GM12865 (cell line): ENCODE data around the gene CEPT1.
A peak's percentile ranks its signal among the peaks of the same experiment; 100 is the strongest.

Experiments
- DNase-seq: peaks from one replicate; pipeline ENCODE4 v3.0.0; 2010; ENCODE audit warnings: low read depth
- H3K4me3 ChIP-seq: 2 replicates; pipeline ENCODE4 v1.5.1; 2011; ENCODE audit warnings: mild to moderate bottlenecking, low read depth, low read length, control low read depth
- TF ChIP-seq, protein P1 (sequence below): IDR thresholded peaks from 2 replicates; pipeline ENCODE4 v1.5.1; 2011; ENCODE audit warnings: low read length, control low read depth, low read depth, inconsistent platforms; ENCODE audit not compliant: insufficient read depth; ENCODE audit errors: missing control alignments

Gene CEPT1

DNA sequence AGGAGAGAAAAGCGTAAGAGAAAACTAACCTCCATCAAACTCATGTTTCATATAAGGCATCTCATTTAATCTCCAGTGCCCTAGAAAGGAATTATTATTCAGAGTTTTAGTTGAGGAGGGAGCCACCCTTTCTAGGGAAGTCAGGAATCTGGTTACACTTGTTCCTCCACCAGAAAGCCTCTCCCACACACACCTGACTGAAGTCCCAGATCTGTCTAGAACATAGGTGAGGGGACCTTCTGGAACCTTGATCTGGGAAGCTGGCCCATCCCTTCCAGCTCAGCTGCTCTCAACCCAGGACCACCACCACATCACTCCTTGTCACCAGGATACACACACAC, 62.3 kb downstream of the CEPT1 start:
- peak overlapping the region; percentile 74 for H3K4me3 ChIP-seq
- DNase-seq = no peak
- TF ChIP-seq, protein P1, sequence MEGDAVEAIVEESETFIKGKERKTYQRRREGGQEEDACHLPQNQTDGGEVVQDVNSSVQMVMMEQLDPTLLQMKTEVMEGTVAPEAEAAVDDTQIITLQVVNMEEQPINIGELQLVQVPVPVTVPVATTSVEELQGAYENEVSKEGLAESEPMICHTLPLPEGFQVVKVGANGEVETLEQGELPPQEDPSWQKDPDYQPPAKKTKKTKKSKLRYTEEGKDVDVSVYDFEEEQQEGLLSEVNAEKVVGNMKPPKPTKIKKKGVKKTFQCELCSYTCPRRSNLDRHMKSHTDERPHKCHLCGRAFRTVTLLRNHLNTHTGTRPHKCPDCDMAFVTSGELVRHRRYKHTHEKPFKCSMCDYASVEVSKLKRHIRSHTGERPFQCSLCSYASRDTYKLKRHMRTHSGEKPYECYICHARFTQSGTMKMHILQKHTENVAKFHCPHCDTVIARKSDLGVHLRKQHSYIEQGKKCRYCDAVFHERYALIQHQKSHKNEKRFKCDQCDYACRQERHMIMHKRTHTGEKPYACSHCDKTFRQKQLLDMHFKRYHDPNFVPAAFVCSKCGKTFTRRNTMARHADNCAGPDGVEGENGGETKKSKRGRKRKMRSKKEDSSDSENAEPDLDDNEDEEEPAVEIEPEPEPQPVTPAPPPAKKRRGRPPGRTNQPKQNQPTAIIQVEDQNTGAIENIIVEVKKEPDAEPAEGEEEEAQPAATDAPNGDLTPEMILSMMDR = no peak

DNA sequence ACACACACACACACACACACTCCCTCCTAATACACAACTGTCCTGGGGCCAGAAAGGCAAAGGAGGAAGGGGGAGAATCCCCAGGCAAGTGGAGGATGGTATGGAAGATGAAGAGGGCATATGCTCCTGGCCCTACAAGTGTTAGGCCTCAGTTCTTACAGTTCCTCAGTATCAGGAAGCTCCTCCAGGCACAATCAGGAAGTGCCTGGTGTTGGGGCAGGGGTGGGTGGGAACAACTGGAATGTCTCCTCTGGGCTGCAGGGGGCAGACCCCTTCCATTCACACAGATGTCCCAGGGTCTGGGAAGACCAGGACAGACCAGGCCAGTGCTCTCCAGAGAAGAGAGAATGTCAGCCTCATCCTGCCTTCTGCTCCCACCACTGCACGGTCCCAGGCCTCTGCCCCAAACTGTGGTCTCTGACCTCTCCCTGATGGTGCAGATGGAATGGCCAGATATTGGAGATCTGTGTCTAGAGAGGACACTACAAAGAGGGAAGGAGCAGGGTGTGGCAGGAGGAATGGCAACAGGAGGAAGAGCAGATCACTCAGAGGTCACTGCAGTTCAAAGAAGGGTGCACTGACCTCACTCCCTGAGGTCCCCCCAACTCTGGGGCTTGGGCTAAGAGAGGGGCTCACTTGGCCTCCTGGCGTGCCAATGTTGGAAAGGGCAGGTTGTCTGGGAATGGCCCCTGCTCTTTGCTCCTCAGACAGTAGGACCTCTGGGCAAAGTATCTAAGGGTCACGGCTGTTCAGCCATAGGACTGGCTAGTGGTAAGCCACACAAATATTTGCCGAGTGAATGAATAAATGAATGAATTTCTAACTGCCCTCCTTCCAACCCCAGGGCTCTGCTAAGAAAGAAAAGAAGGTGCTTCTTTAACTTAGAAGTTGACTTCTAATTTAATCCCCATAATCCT, 62.9 kb downstream of the CEPT1 start:
- DNase-seq = peak; percentile 68
- H3K4me3 ChIP-seq = peak overlapping the region; percentile 74
- TF ChIP-seq, protein P1 = peak; percentile 15

DNA sequence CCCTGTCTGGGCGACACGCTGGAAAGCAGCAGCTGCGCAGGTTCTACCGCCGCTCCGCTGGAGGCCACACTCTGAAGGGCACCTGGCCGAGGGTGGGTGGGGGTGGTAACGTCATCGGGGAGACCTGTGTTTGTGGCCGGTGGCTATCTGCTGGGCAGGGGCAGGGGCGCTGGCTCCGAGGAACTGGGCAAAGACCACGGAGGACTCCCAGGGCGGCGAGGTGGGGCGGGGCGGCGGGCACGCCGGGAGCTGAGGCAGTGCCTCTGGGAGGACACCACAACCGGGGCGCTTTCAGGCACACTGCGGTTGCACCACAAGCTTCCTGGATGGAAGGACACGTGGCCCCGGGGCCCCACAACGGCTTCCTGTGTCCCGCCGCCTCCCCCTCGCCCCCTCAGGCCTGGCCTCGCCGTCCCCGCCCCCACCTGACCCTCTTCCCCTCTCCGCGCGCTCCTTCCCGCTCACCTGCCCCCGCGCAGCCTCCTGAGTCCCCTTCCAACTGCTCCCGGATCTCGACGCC, 63.7 kb downstream of the CEPT1 start:
- peak; percentile 98 for DNase-seq
- H3K4me3 ChIP-seq = peak overlapping the region; percentile 74

DNA sequence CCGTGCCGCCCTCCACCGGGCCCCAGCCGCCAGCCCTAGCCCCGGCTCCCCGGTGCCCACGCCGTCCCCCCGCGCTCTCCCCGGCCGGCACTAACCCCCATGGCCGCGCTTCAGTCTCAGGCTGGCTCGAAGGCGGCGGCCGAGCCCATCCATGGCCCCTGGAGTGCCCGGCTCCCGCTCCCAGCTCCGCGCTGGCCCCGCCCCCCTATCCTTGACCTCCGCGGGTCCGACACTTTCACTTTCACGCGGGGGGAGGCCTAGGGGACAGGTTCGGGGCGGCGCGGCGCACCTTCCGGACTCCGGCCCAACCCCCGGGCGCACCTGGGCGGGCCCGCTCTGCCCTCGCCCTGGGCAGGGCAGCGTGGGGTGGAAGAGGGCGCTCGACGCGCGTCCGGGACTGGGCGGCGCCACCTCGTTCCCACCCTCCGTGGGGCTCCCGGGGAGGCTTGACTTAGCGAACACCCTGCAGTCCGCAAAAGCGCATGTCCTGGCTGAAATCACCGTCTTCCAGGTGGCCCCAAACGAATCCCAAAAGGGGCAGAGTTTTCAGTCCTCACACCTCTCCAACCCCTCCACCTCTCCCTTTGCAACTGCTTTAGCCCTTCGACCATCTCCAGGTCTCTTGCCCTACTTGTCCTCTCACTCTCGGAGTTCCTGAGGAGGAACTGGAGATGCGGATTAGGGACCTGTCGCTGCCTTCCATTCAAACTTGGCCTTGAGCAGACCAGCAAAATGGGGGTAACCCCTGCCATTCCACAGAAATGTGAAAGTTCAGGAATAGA, 64.4 kb downstream of the CEPT1 start:
- TF ChIP-seq, protein P1 = no peak
- H3K4me3 ChIP-seq = peak overlapping the region; percentile 74

More for the DNA sequence above, 63.7 kb downstream of the CEPT1 start:
- TF ChIP-seq, protein P1 = no peak

DNA sequence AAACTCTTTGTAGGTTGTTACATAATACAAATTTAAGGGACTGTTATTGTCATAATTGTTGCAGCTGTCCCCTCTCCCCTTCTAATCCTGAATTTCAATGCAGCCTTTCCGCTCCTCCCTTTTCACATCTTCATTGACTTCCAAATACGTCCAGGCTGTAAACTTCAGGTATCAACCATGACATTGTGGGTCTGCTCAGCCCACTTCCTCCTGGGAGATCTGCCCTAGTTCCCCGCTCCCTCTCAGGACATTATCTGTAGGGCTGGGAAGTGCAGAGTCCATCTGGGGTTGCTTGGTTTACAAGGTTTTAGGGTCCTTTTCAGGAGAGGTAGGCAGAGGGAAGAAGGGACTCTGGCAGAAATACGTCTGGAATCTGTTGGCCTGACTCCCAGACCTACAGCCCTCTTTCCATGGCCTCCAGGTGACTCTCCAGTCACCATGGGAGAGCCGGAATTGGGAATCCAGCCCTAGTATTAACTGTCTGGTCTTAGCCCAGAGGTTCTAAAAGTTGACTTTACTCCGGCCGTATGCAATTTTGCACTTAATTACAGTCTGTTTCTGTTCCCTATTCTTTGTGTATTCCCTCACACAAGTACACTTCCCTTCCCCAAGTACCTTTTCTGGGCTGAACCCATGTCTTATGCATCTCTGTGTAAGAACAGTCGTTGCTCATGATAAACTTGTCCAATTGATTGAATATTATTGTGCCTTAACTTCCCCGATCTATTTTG, 65.1 kb downstream of the CEPT1 start:
- TF ChIP-seq, protein P1 = no peak
- DNase-seq = peak; percentile 34
- H3K4me3 ChIP-seq = peak overlapping the region; percentile 74

More for the DNA sequence above, 64.4 kb downstream of the CEPT1 start:
- DNase-seq = peak; percentile 96

DNA sequence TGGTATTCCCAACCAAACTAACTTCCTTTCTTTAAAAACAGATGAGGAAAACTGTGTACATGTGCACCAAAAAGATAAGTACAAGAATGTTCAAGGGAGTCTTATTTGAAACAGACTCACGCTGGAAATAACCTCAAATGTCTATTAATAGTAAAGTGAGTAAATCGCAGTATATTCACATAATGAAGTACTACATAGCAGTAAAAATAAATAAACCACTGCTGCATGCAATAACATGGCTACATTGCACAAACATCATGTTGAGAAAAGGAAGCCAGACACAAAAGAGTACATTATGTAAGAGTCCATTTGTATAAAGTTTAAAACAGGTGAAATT, 65.7 kb downstream of the CEPT1 start:
- DNase-seq = peak; percentile 10
- H3K4me3 ChIP-seq = no peak overlapping the region
- TF ChIP-seq, protein P1 = no peak
